Stimulated activated naive CD8-positive, alpha-beta T cell treated with anti-CD3 and anti-CD28 coated beads, Interleukin-15, Interleukin-2, amounts not matched to agents 100 ng/mL and 50 ng/mL, for 24 hours (primary cell): ENCODE data around the gene UNC45B.
A peak's percentile ranks its signal among the peaks of the same experiment; 100 is the strongest.
"Not testable (repeated sequence)": the region's sequence is repeated elsewhere in the genome, so short reads cannot be mapped to it uniquely, and the experiment has no call there.

ENCODE experiments used
- H3K27ac Mint-ChIP-seq: one replicate; pipeline ENCODE4 v1.8.0; 2021; ENCODE audit warnings: mild to moderate bottlenecking, mixed read lengths
- H3K27me3 Mint-ChIP-seq: one replicate; pipeline ENCODE4 v1.8.0; 2021; ENCODE audit warnings: mixed read lengths
- H3K36me3 Mint-ChIP-seq: one replicate; pipeline ENCODE4 v1.8.0; 2021; ENCODE audit warnings: low read depth, mixed read lengths
- H3K4me1 Mint-ChIP-seq: one replicate; pipeline ENCODE4 v1.8.0; 2021; ENCODE audit warnings: low read depth, mixed read lengths
- H3K4me3 Mint-ChIP-seq: one replicate; pipeline ENCODE4 v1.8.0; 2021; ENCODE audit warnings: mild to moderate bottlenecking, mixed read lengths
- H3K9me3 Mint-ChIP-seq: one replicate; pipeline ENCODE4 v1.8.0; 2021; ENCODE audit warnings: mixed read lengths

The UNC45B gene

GRCh38 chr17:35172321-35172720 is 24.7 kb downstream of the UNC45B start:
- not testable (repeated sequence) for H3K9me3 Mint-ChIP-seq, H3K4me3 Mint-ChIP-seq, H3K36me3 Mint-ChIP-seq, H3K27me3 Mint-ChIP-seq
- peaks cover 41% of the 10 kb centered on the region for H3K4me1 Mint-ChIP-seq
- peak overlapping the region; percentile 38 for H3K27ac Mint-ChIP-seq

GRCh38 chr17:35174835-35175334 is 27.3 kb downstream of the UNC45B start:
- H3K4me3 Mint-ChIP-seq = no peak overlapping the region
- H3K27me3 Mint-ChIP-seq = no peaks in the 10 kb centered on the region
- peaks cover 53% of the 10 kb centered on the region for H3K4me1 Mint-ChIP-seq

DNA sequence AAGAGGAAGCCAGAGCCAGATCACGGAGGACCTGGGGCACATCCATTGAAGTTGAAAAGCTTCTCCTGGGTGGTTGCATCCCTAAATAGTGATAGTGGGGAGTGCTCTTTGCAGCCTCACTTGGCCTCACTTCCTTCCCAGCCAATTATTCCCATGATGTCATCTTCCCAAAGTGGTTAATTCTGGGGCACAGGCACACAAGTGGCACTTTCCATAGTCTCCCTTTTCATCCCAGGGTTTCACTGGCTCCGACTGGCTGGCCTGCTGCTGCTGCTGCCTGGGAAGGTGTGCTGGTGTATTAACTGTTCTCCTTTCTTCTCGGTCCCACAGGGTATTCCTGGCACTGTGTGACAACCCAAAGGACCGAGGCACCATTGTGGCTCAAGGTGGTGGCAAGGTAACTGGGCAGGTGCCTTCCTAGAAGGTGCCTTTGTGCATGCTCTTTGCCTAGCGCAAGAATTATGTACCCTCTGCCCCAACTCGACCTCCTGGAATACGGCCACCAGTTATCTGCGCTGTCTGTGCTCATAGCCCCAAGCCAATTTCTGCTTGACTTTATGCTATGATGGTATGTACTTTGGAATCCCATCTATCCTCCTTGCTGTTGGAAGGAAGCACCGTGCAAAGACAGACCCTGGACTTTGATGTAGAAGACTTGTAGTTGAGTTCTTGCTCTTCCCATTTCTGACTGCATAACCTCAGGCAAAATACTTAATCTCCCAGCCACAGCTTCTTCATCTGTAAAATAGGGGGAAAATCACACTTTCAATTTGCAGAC is 28.2 kb downstream of the UNC45B start:
- no peaks in the 10 kb centered on the region for H3K36me3 Mint-ChIP-seq
- H3K27me3 Mint-ChIP-seq = no peaks in the 10 kb centered on the region
- H3K27ac Mint-ChIP-seq = no peak overlapping the region
- no peaks in the 10 kb centered on the region for H3K9me3 Mint-ChIP-seq
- no peak overlapping the region for H3K4me3 Mint-ChIP-seq
- H3K4me1 Mint-ChIP-seq = peaks cover 53% of the 10 kb centered on the region

More at GRCh38 chr17:35174835-35175334, 27.3 kb downstream of the UNC45B start:
- Mint-ChIP-seq H3K9me3 (no peaks in the 10 kb centered on the region), H3K27ac (peak overlapping the region; percentile 4), H3K36me3 (no peaks in the 10 kb centered on the region)

DNA sequence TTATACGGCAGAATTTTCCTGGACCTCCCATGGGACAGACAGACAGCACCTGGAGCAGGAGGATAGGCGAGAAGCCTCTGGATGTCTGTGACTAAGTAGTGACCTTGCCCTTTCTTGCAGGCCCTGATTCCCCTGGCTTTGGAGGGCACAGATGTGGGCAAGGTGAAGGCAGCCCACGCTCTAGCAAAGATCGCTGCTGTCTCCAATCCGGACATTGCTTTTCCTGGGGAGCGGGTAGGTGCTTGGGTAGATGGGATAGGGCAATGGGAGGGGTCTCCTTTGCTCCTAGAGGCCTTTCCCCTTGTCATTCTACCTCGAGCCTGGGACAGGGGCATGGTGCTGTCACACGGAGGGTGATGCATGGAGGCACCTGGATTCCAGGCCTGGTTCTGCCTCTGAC is 29.3 kb downstream of the UNC45B start:
- Mint-ChIP-seq H3K27me3 (no peaks in the 10 kb centered on the region), H3K4me1 (peaks cover 48% of the 10 kb centered on the region), H3K9me3 (no peaks in the 10 kb centered on the region), H3K4me3 (no peak overlapping the region), H3K36me3 (no peaks in the 10 kb centered on the region), H3K27ac (no peak overlapping the region)

DNA sequence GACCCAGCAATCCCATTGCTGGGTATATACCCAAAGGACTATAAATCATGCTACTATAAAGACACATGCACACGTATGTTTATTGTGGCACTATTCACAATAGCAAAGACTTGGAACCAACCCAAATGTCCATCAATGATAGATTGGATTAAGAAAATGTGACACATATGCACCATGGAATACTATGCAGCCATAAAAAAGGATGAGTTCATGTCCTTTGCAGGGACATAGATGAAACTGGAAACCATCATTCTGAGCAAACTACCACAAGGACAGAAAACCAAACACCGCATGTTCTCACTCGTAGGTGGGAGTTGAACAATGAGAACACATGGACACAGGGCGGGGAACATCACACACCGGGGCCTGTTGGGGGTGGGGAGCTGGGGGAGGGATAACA is 31.8 kb downstream of the UNC45B start:
- H3K36me3 Mint-ChIP-seq, H3K27me3 Mint-ChIP-seq, H3K9me3 Mint-ChIP-seq, H3K4me3 Mint-ChIP-seq, H3K27ac Mint-ChIP-seq: not testable (repeated sequence)
- H3K4me1 Mint-ChIP-seq = peaks cover 58% of the 10 kb centered on the region

DNA sequence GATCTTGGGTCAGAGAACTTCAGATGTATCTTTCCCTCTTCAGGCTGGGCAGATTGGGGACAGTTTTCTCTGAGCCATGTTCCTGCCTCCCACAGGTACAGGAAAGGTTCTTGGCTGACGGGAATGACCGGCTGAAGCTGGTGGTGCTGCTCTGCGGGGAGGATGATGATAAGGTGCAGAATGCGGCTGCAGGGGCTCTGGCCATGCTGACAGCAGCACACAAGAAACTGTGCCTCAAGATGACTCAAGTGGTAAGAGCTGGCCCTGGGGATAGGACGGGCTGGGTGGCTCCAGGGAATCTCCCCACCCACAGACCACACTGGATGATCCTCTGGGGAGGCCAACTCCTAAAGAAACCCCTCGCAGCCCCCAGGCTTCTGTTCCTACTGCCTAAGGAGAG is 35.7 kb downstream of the UNC45B start:
- Mint-ChIP-seq H3K27me3 (no peaks in the 10 kb centered on the region), H3K27ac (peak overlapping the region; percentile 20), H3K36me3 (no peaks in the 10 kb centered on the region), H3K4me3 (no peak overlapping the region), H3K4me1 (peaks cover 57% of the 10 kb centered on the region), H3K9me3 (no peaks in the 10 kb centered on the region)

- H3K4me1 Mint-ChIP-seq = peaks cover 61% of the 10 kb centered on the region
- H3K4me3 Mint-ChIP-seq = no peak overlapping the region
- no peaks in the 10 kb centered on the region for H3K9me3 Mint-ChIP-seq
- H3K27ac Mint-ChIP-seq = no peak overlapping the region
- no peaks in the 10 kb centered on the region for H3K27me3 Mint-ChIP-seq
- no peaks in the 10 kb centered on the region for H3K36me3 Mint-ChIP-seq
Observed at GRCh38 chr17:35184274-35184673, 36.7 kb downstream of the UNC45B start.

GRCh38 chr17:35185849-35186248 is 38.2 kb downstream of the UNC45B start:
- Mint-ChIP-seq H3K27me3 (no peaks in the 10 kb centered on the region), H3K4me1 (peaks cover 69% of the 10 kb centered on the region), H3K36me3 (no peaks in the 10 kb centered on the region), H3K27ac (no peak overlapping the region), H3K4me3 (no peak overlapping the region), H3K9me3 (no peaks in the 10 kb centered on the region)

DNA sequence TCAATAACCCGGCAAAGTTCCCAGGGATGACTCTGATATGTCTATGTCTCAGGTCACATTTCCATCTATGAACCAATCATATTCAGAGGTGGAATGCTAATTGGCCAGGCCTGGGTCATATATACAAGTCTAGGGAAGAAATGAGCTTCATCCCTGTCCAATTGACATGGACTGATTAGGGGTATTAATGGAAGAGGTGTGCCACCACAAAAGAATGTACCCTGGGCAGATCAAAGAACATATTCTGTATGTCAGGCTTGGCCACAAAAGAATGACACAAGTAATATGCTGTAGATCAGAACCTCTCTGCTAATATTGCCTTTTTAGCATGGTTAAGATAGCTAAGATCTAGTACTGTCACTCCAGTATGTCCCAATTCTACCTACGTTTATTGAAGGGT is 39.9 kb downstream of the UNC45B start:
- Mint-ChIP-seq H3K27ac (no peak overlapping the region), H3K4me3 (no peak overlapping the region), H3K4me1 (peaks cover 72% of the 10 kb centered on the region), H3K9me3 (no peaks in the 10 kb centered on the region), H3K27me3 (no peaks in the 10 kb centered on the region), H3K36me3 (no peaks in the 10 kb centered on the region)

GRCh38 chr17:35188111-35188510 is 40.5 kb downstream of the UNC45B start:
- Mint-ChIP-seq H3K27ac (peak overlapping the region; percentile 28), H3K4me1 (peaks cover 74% of the 10 kb centered on the region), H3K4me3 (no peak overlapping the region), H3K9me3 (no peaks in the 10 kb centered on the region), H3K36me3 (no peaks in the 10 kb centered on the region), H3K27me3 (no peaks in the 10 kb centered on the region)

- H3K4me3 Mint-ChIP-seq = peak overlapping the region; percentile 69
- no peaks in the 10 kb centered on the region for H3K9me3 Mint-ChIP-seq
- no peaks in the 10 kb centered on the region for H3K27me3 Mint-ChIP-seq
- H3K4me1 Mint-ChIP-seq = peaks cover 65% of the 10 kb centered on the region
- no peaks in the 10 kb centered on the region for H3K36me3 Mint-ChIP-seq
- no peak overlapping the region for H3K27ac Mint-ChIP-seq
Observed at GRCh38 chr17:35189291-35189690, 41.7 kb downstream of the UNC45B start.

- H3K4me1 Mint-ChIP-seq = peaks cover 52% of the 10 kb centered on the region
Observed at GRCh38 chr17:35191001-35191695, 43.5 kb downstream of the UNC45B start.

GRCh38 chr17:35192708-35193107 is 45.1 kb downstream of the UNC45B start:
- H3K27ac Mint-ChIP-seq = peak overlapping the region; percentile 36
- H3K4me1 Mint-ChIP-seq = peaks cover 38% of the 10 kb centered on the region
- H3K9me3 Mint-ChIP-seq = no peaks in the 10 kb centered on the region
- H3K27me3 Mint-ChIP-seq = no peaks in the 10 kb centered on the region
- H3K36me3 Mint-ChIP-seq = no peaks in the 10 kb centered on the region
- peak overlapping the region; percentile 38 for H3K4me3 Mint-ChIP-seq

More at GRCh38 chr17:35191001-35191695, 43.5 kb downstream of the UNC45B start:
- no peak overlapping the region for H3K27ac Mint-ChIP-seq
- H3K9me3 Mint-ChIP-seq = no peaks in the 10 kb centered on the region
- H3K27me3 Mint-ChIP-seq = no peaks in the 10 kb centered on the region
- no peaks in the 10 kb centered on the region for H3K36me3 Mint-ChIP-seq
- H3K4me3 Mint-ChIP-seq = no peak overlapping the region

- Mint-ChIP-seq H3K4me1 (peaks cover 26% of the 10 kb centered on the region), H3K27ac (peak within 1 kb of the TSS; percentile 36), H3K4me3 (peak within 1 kb of the TSS; percentile 38)
- not testable (repeated sequence) for H3K27me3 Mint-ChIP-seq, H3K9me3 Mint-ChIP-seq, H3K36me3 Mint-ChIP-seq
Observed at GRCh38 chr17:35194001-35194400, 46.4 kb downstream of the UNC45B start, which contains the start of gene SLC35G3. SLC35G3 (minus strand) TSS chr17:35194393; CDS start chr17:35194307, 86 bp downstream.

GRCh38 chr17:35195062-35195461 is 47.4 kb downstream of the UNC45B start:
- not testable (repeated sequence) for H3K27ac Mint-ChIP-seq, H3K4me3 Mint-ChIP-seq, H3K9me3 Mint-ChIP-seq, H3K36me3 Mint-ChIP-seq, H3K27me3 Mint-ChIP-seq
- peaks cover 15% of the 10 kb centered on the region for H3K4me1 Mint-ChIP-seq
